Liver (tissue), 9 donors: Measurements from ENCODE around the gene CFAP74. TPM values are rescaled to one million over a fixed set of nuclear protein-coding genes. Genes with fewer than 3 reads are reported as not detected.

ENCODE experiments used
- DNase-seq: peaks from one replicate; pipeline ENCODE4 v3.0.0-alpha.2; 2017; ENCODE audit warnings: low spot score
- H3K27ac ChIP-seq, 2 donors: one replicate each; pipeline ENCODE4 v1.7.0; 2013; ENCODE audit warnings: inconsistent platforms in 2 of 2, low read length in 2 of 2, control low read depth in 1 of 2, low read depth in 1 of 2, mild to moderate bottlenecking in 1 of 2
- H3K27me3 ChIP-seq, 4 donors: one replicate each; pipeline versions ENCODE4 v1.6.1 to v1.7.0; 2013; ENCODE audit warnings: low read length in 3 of 4, inconsistent platforms in 1 of 4, mild to moderate bottlenecking in 1 of 4, moderate library complexity in 1 of 4; ENCODE audit not compliant: control insufficient read depth in 4 of 4, insufficient read depth in 4 of 4
- H3K36me3 ChIP-seq, 4 donors: one replicate each; pipeline versions ENCODE4 v1.6.1 to v1.7.0; 2013; ENCODE audit warnings: low read length in 3 of 4, mild to moderate bottlenecking in 3 of 4, low read depth in 1 of 4, moderate library complexity in 1 of 4; ENCODE audit not compliant: control insufficient read depth in 4 of 4, insufficient read depth in 3 of 4
- H3K4me1 ChIP-seq, 4 donors: one replicate each; pipeline versions ENCODE4 v1.6.1 to v1.7.0; 2013; ENCODE audit warnings: low read length in 3 of 4, mild to moderate bottlenecking in 3 of 4, moderate library complexity in 1 of 4; ENCODE audit not compliant: control insufficient read depth in 4 of 4, insufficient read depth in 4 of 4
- H3K4me3 ChIP-seq, 3 donors: one replicate each; pipeline versions ENCODE4 v1.6.1 to v1.7.0; 2013; ENCODE audit warnings: low read length in 3 of 3, control low read depth in 1 of 3, low read depth in 1 of 3, mild to moderate bottlenecking in 1 of 3
- H3K9ac ChIP-seq, 2 donors: one replicate each; pipeline ENCODE4 v1.7.0; 2013; ENCODE audit warnings: low read length in 2 of 2, mild to moderate bottlenecking in 2 of 2, moderate library complexity in 2 of 2, control low read depth in 1 of 2, low read depth in 1 of 2
- H3K9me3 ChIP-seq, 4 donors: one replicate each; pipeline versions ENCODE4 v1.6.1 to v1.7.0; 2013; ENCODE audit warnings: low read length in 3 of 4; ENCODE audit not compliant: control insufficient read depth in 4 of 4
- ATF3 ChIP-seq: IDR thresholded peaks from 2 replicates; pipeline ENCODE4 v1.6.1; 2016; ENCODE audit warnings: antibody characterized with exemption
- CTCF ChIP-seq: fragments of 150-350 bp; IDR thresholded peaks from 2 replicates; pipeline ENCODE4 v1.5.1; 2017; ENCODE audit warnings: improper control_type of control experiment, low read depth, low read length; ENCODE audit not compliant: missing input control
- EGR1 ChIP-seq, 2 donors: IDR thresholded peaks; 2 replicates each; pipeline ENCODE4 v1.6.1; 2016 to 2018; ENCODE audit warnings: antibody characterized with exemption in 2 of 2, low read depth in 2 of 2
- FOXA1 ChIP-seq: IDR thresholded peaks from 2 replicates; pipeline ENCODE4 v1.6.1; 2016; ENCODE audit warnings: antibody characterized with exemption
- FOXA2 ChIP-seq: IDR thresholded peaks from 2 replicates; pipeline ENCODE4 v1.6.1; 2016; ENCODE audit warnings: antibody characterized with exemption
- GABPA ChIP-seq, 2 donors: IDR thresholded peaks in 1 of 2; conservative IDR thresholded peaks in 1 of 2; 2 replicates each; pipeline ENCODE4 v1.6.1; 2016; ENCODE audit warnings: antibody characterized with exemption in 2 of 2, mild to moderate bottlenecking in 1 of 2, moderate library complexity in 1 of 2
- HNF4A ChIP-seq, 2 donors: conservative IDR thresholded peaks; 2 replicates each; pipeline ENCODE4 v1.6.1; 2016; ENCODE audit warnings: antibody characterized with exemption in 2 of 2, mild to moderate bottlenecking in 2 of 2
- HNF4G ChIP-seq: IDR thresholded peaks from 2 replicates; pipeline ENCODE4 v1.6.1; 2016; ENCODE audit warnings: antibody characterized with exemption
- JUND ChIP-seq, 2 donors: IDR thresholded peaks; 2 replicates each; pipeline ENCODE4 v1.6.1; 2016; ENCODE audit warnings: antibody characterized with exemption in 2 of 2
- MAX ChIP-seq: IDR thresholded peaks from 2 replicates; pipeline ENCODE4 v1.6.1; 2016; ENCODE audit warnings: antibody characterized with exemption
- NR2F2 ChIP-seq: IDR thresholded peaks from 2 replicates; pipeline ENCODE4 v1.6.1; 2016; ENCODE audit warnings: antibody characterized with exemption
- RAD21 ChIP-seq, 2 donors: IDR thresholded peaks; 2 replicates each; pipeline ENCODE4 v1.6.1; 2016; ENCODE audit warnings: antibody characterized with exemption in 2 of 2, mild to moderate bottlenecking in 2 of 2
- REST ChIP-seq: IDR thresholded peaks from 2 replicates; pipeline ENCODE4 v1.6.1; 2016; ENCODE audit warnings: antibody characterized with exemption, mild to moderate bottlenecking
- RXRA ChIP-seq, 2 donors: IDR thresholded peaks; 2 replicates each; pipeline ENCODE4 v1.6.1; 2017 to 2018; ENCODE audit warnings: antibody characterized with exemption in 2 of 2, mild to moderate bottlenecking in 1 of 2
- SP1 ChIP-seq: IDR thresholded peaks from 2 replicates; pipeline ENCODE4 v1.6.1; 2018; ENCODE audit warnings: antibody characterized with exemption, mild to moderate bottlenecking
- TAF1 ChIP-seq: conservative IDR thresholded peaks from 2 replicates; pipeline ENCODE4 v1.6.1; 2016; ENCODE audit warnings: antibody characterized with exemption, mild to moderate bottlenecking
- YY1 ChIP-seq: IDR thresholded peaks from 2 replicates; pipeline ENCODE4 v1.6.1; 2016; ENCODE audit warnings: antibody characterized with exemption, mild to moderate bottlenecking
- ZBTB33 ChIP-seq: IDR thresholded peaks from 2 replicates; pipeline ENCODE4 v1.6.1; 2016; ENCODE audit warnings: antibody characterized with exemption
- WGBS: extraction: QIAGEN DNeasy Blood & Tissue Kit; methylation state at CpG from one replicate; pipeline ENCODE4 v1.1.7; 2013; 5-methylcytosine and 5-hydroxymethylcytosine counted together
- polyA plus RNA-seq, 2 donors: library from polyadenylated mRNA; stranded (reverse) in 1 of 2; unstranded in 1 of 2; fragments of 200-250 nt in 1 of 2; fragments of >200 nt in 1 of 2; fragmentation: Nextera tagmentation in 1 of 2; extraction: Ambion mirVana in 1 of 2; gene quantifications; one replicate each; pipeline versions ENCODE4 v1.2.1 to v1.2.3, GENCODE V29; 2013 to 2015
- total RNA-seq, 2 donors: library from RNA; depleted of rRNA; stranded (reverse); fragments of >200 nt; gene quantifications; one replicate each; pipeline ENCODE4 v1.2.3, GENCODE V29; 2014
- donor health status: healthy.
- donor health status: healthy.
- donor health status: healthy.
- donor health status: healthy.
- donor health status: healthy.

CFAP74 gene
- total and polyA plus RNA-seq, 4 donors, result under 0.01 to 0.31 TPM; not detected in 2

GRCh38 chr1:1957533-1957961 lies 46.0 kb downstream of the CFAP74 start (continued):
- no peak for TF ChIP-seq FOXA2

GRCh38 chr1:1956586-1957532 lies 46.7 kb downstream of the CFAP74 start:
- TF ChIP-seq SP1 (no peak), FOXA1 (no peak), NR2F2 (no peak), CTCF (no peak), MAX (no peak)
- WGBS, result 90% methylated on average over 38 of the region's 38 CpGs
- DNase-seq, result no peak

GRCh38 chr1:1956101-1956500 lies 47.5 kb downstream of the CFAP74 start:
- no peak overlapping the region for H3K27ac ChIP-seq
- WGBS, result 87% methylated on average over 7 of the region's 7 CpGs
- H3K4me3 ChIP-seq, result no peak overlapping the region
- H3K9me3 ChIP-seq, result peaks cover 0 to 1% (median 0%) of the 10 kb centered on the region in 4 donors
- no peak for TF ChIP-seq HNF4A (conservative IDR thresholded peaks at IDR 0.05)
- no peak for TF ChIP-seq ATF3
- no peak for TF ChIP-seq FOXA2
- TF ChIP-seq NR2F2, result no peak
- TF ChIP-seq GABPA (IDR thresholded peaks at IDR 0.05 in 1 of 2, conservative IDR thresholded peaks at IDR 0.05 in 1 of 2), result no peak
- no peak for TF ChIP-seq HNF4G
- TF ChIP-seq RAD21 (IDR thresholded peaks at IDR 0.05), result no peak
- no peak for TF ChIP-seq JUND (IDR thresholded peaks at IDR 0.05)
- no peak for TF ChIP-seq FOXA1
- TF ChIP-seq RXRA (IDR thresholded peaks at IDR 0.05), result no peak
- no peak for TF ChIP-seq TAF1
- TF ChIP-seq SP1, result no peak
- no peak for TF ChIP-seq MAX
- TF ChIP-seq ZBTB33, result no peak
- TF ChIP-seq YY1, result no peak
- no peak for TF ChIP-seq REST
- no peak for TF ChIP-seq EGR1 (IDR thresholded peaks at IDR 0.05; ENCODE audit: low read depth in 2 of 2)
- TF ChIP-seq CTCF, result no peak
- H3K9ac ChIP-seq, result no peak overlapping the region
- no peak for DNase-seq
- H3K27me3 ChIP-seq, result no peaks in the 10 kb centered on the region
- H3K36me3 ChIP-seq, result no peaks in the 10 kb centered on the region
- no peaks in the 10 kb centered on the region for H3K4me1 ChIP-seq

More at GRCh38 chr1:1956586-1957532, 46.7 kb downstream of the CFAP74 start:
- no peak overlapping the region for H3K4me3 ChIP-seq
- no peak overlapping the region for H3K9ac ChIP-seq
- H3K4me1 ChIP-seq, result no peaks in the 10 kb centered on the region
- no peaks in the 10 kb centered on the region for H3K36me3 ChIP-seq
- no peaks in the 10 kb centered on the region for H3K9me3 ChIP-seq
- H3K27me3 ChIP-seq, result no peaks in the 10 kb centered on the region
- H3K27ac ChIP-seq, result no peak overlapping the region
